Measurements from ENCODE around the gene RPS8.

RPS8 gene

DNA sequence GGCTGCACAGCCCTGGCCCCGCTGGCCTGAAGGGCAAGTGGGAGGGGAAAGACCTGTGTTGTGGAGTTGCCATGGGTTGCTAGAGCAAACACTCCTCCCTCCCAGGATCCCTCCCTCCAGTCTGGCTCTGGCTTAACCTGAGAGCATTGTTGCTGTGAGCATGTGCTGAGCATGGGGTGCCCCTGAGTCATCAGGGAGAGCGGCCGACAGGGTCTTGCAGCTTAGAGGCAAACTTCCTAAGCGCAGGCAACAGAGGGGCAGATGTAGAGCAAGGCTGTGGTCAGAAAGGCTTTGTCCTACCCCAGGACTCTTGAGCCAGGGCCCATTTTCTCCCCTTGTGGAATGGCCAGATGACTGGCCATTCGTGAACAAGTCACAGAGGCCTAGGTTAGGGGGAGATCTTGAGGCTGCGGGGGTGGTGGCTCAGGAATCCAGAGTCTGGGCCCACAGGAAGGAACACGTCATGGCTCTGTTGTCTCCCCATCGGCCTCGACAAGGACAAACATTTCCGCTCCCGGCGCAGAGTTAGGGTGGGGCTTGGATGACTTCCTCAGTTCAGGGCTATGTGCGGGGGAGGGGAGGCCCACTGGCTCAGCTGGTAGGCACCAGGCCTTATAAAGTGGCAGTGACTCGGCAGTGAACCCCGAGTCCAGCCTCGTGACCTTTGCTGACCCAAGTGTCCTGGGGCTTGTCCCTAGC is 32.2 kb downstream of the RPS8 start (continued):
- TF ChIP-seq, protein P1, sequence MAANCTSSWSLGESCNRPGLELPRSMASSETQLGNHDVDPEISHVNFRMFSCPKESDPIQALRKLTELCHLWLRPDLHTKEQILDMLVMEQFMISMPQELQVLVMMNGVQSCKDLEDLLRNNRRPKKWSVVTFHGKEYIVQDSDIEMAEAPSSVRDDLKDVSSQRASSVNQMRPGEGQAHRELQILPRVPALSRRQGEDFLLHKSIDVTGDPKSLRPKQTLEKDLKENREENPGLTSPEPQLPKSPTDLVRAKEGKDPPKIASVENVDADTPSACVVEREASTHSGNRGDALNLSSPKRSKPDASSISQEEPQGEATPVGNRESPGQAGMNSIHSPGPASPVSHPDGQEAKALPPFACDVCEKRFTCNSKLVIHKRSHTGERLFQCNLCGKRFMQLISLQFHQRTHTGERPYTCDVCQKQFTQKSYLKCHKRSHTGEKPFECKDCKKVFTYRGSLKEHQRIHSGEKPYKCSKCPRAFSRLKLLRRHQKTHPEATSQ (tag by site-specific recombination; IDR thresholded peaks at IDR 0.05), result 0 out of 2 replicates have a peak, but pooled peaks have one; percentile 36
- TF ChIP-seq ZNF394 (tag by site-specific recombination; IDR thresholded peaks at IDR 0.05; ENCODE audit: borderline replicate concordance) (no peak), ZNF843 (tag by site-specific recombination; IDR thresholded peaks at IDR 0.05) (0 out of 2 replicates have a peak, but pooled peaks have one; percentile 10), SCRT1 (tag by site-specific recombination; IDR thresholded peaks at IDR 0.05; ENCODE audit: borderline replicate concordance) (no peak), ZNF747 (tag by site-specific recombination; IDR thresholded peaks at IDR 0.05) (no peak), ZNF19 (tag by site-specific recombination; IDR thresholded peaks at IDR 0.05; ENCODE audit: low read depth) (no peak), ZNF214 (tag by site-specific recombination; IDR thresholded peaks at IDR 0.05; ENCODE audit: borderline replicate concordance) (no peak), ZNF610 (tag by site-specific recombination; IDR thresholded peaks at IDR 0.05; ENCODE audit: borderline replicate concordance) (no peak), ZNF391 (tag by site-specific recombination; IDR thresholded peaks at IDR 0.05; ENCODE audit: borderline replicate concordance, low read depth) (no peak), ZFP69B (tag by site-specific recombination; IDR thresholded peaks at IDR 0.05) (peak; percentile 99), ZNF473 (tag by site-specific recombination; IDR thresholded peaks at IDR 0.05) (no peak), SALL2 (tag by site-specific recombination; IDR thresholded peaks at IDR 0.05; ENCODE audit: borderline replicate concordance) (no peak), ZNF530 (tag by site-specific recombination; IDR thresholded peaks at IDR 0.05; ENCODE audit: low read depth) (no peak), MZF1 (tag by site-specific recombination; IDR thresholded peaks at IDR 0.05; ENCODE audit: borderline replicate concordance) (no peak), YY1 (tag by site-specific recombination; IDR thresholded peaks at IDR 0.05) (no peak), SETDB1 (IDR thresholded peaks at IDR 0.05; ENCODE audit: insufficient read length, low read length) (peak; percentile 70), YY2 (tag by site-specific recombination; IDR thresholded peaks at IDR 0.05) (no peak), PRDM10 (tag by site-specific recombination; IDR thresholded peaks at IDR 0.05) (no peak), ZNF658 (tag by site-specific recombination; IDR thresholded peaks at IDR 0.05) (no peak), ZNF211 (tag by site-specific recombination; IDR thresholded peaks at IDR 0.05; ENCODE audit: low read depth) (no peak), ZNF549 (tag by site-specific recombination; IDR thresholded peaks at IDR 0.05) (no peak), ZNF155 (tag by site-specific recombination; IDR thresholded peaks at IDR 0.05) (no peak), ZNF677 (tag by site-specific recombination; IDR thresholded peaks at IDR 0.05) (no peak), ZNF174 (tag by site-specific recombination; IDR thresholded peaks at IDR 0.05) (no peak)
- TF ChIP-seq, protein P2, sequence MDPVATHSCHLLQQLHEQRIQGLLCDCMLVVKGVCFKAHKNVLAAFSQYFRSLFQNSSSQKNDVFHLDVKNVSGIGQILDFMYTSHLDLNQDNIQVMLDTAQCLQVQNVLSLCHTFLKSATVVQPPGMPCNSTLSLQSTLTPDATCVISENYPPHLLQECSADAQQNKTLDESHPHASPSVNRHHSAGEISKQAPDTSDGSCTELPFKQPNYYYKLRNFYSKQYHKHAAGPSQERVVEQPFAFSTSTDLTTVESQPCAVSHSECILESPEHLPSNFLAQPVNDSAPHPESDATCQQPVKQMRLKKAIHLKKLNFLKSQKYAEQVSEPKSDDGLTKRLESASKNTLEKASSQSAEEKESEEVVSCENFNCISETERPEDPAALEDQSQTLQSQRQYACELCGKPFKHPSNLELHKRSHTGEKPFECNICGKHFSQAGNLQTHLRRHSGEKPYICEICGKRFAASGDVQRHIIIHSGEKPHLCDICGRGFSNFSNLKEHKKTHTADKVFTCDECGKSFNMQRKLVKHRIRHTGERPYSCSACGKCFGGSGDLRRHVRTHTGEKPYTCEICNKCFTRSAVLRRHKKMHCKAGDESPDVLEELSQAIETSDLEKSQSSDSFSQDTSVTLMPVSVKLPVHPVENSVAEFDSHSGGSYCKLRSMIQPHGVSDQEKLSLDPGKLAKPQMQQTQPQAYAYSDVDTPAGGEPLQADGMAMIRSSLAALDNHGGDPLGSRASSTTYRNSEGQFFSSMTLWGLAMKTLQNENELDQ (tag by site-specific recombination; IDR thresholded peaks at IDR 0.05; ENCODE audit: low read depth), result no peak
- TF ChIP-seq, protein P3, sequence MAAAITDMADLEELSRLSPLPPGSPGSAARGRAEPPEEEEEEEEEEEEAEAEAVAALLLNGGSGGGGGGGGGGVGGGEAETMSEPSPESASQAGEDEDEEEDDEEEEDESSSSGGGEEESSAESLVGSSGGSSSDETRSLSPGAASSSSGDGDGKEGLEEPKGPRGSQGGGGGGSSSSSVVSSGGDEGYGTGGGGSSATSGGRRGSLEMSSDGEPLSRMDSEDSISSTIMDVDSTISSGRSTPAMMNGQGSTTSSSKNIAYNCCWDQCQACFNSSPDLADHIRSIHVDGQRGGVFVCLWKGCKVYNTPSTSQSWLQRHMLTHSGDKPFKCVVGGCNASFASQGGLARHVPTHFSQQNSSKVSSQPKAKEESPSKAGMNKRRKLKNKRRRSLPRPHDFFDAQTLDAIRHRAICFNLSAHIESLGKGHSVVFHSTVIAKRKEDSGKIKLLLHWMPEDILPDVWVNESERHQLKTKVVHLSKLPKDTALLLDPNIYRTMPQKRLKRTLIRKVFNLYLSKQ (tag by site-specific recombination; IDR thresholded peaks at IDR 0.05; ENCODE audit: borderline replicate concordance), result no peak
- TF ChIP-seq, protein P4, sequence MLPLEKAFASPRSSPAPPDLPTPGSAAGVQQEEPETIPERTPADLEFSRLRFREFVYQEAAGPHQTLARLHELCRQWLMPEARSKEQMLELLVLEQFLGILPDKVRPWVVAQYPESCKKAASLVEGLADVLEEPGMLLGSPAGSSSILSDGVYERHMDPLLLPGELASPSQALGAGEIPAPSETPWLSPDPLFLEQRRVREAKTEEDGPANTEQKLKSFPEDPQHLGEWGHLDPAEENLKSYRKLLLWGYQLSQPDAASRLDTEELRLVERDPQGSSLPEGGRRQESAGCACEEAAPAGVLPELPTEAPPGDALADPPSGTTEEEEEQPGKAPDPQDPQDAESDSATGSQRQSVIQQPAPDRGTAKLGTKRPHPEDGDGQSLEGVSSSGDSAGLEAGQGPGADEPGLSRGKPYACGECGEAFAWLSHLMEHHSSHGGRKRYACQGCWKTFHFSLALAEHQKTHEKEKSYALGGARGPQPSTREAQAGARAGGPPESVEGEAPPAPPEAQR (tag by site-specific recombination; IDR thresholded peaks at IDR 0.05), result no peak; the same call in 1 of the 2 replicates
- TF ChIP-seq, protein P5, sequence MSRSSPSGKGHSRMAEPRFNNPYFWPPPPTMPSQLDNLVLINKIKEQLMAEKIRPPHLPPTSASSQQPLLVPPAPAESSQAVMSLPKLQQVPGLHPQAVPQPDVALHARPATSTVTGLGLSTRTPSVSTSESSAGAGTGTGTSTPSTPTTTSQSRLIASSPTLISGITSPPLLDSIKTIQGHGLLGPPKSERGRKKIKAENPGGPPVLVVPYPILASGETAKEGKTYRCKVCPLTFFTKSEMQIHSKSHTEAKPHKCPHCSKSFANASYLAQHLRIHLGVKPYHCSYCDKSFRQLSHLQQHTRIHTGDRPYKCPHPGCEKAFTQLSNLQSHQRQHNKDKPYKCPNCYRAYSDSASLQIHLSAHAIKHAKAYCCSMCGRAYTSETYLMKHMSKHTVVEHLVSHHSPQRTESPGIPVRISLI (tag by site-specific recombination; IDR thresholded peaks at IDR 0.05), result no peak

All from HEK293 (cell line).